ENCODE results near the gene PSKH1. TPM values are rescaled to one million over a fixed set of nuclear protein-coding genes. Genes with fewer than 3 reads are reported as not detected.
"Not testable (repeated sequence)": the region's sequence is repeated elsewhere in the genome, so short reads cannot be mapped to it uniquely, and the experiment has no call there.

PSKH1 gene
- total RNA-seq, 2 experiments from 2014 or later, result 21.3 to 21.5 TPM

- no peaks in the 10 kb centered on the region for H3K9me3 Mint-ChIP-seq
- no peak overlapping the region for H3K4me3 Mint-ChIP-seq
- H3K36me3 Mint-ChIP-seq (ENCODE audit: low read depth), result peaks cover 5% of the 10 kb centered on the region
- H3K27ac Mint-ChIP-seq, result no peak overlapping the region
- DNase-seq, result no peak
- no peaks in the 10 kb centered on the region for H3K27me3 Mint-ChIP-seq
- H3K4me1 Mint-ChIP-seq, result peaks cover 24% of the 10 kb centered on the region
- ChIA-PET POLR2A (no interaction called here), CTCF (interaction anchor here (0.9 to 2.3 kb wide), 7 partner anchors 9 to 127 kb away, joined by 3 to 10 read pairs (median 5); partner anchors contain the start of gene NUTF2)
Measured at GRCh38 chr16:67856927-67857546, 36.0 kb upstream of the PSKH1 start.

- ChIA-PET POLR2A (no interaction called here), CTCF (interaction anchor here (0.9 to 2.0 kb wide), 6 partner anchors 9 to 126 kb away, joined by 3 to 6 read pairs (median 4); partner anchors contain the start of gene NUTF2)
- peaks cover 5% of the 10 kb centered on the region for H3K36me3 Mint-ChIP-seq (ENCODE audit: low read depth)
- no peaks in the 10 kb centered on the region for H3K9me3 Mint-ChIP-seq
- peaks cover 25% of the 10 kb centered on the region for H3K4me1 Mint-ChIP-seq
- no peaks in the 10 kb centered on the region for H3K27me3 Mint-ChIP-seq
- H3K4me3 Mint-ChIP-seq, result no peak overlapping the region
- no peak overlapping the region for H3K27ac Mint-ChIP-seq
- DNase-seq, result no peak
Measured at GRCh38 chr16:67857547-67858233, 35.4 kb upstream of the PSKH1 start.

- DNase-seq, result no peak
- POLR2A ChIA-PET, result no interaction called here
- peaks cover 25% of the 10 kb centered on the region for H3K4me1 Mint-ChIP-seq
Measured at GRCh38 chr16:67858500-67858899, 34.6 kb upstream of the PSKH1 start.

GRCh38 chr16:67860589-67861398 lies 32.3 kb upstream of the PSKH1 start:
- CTCF ChIA-PET, result interaction anchor here (0.5 to 3.3 kb wide), 5 partner anchors 23 to 340 kb away, joined by 3 to 18 read pairs (median 3); partner anchors contain the start of gene NRN1L
- Mint-ChIP-seq H3K36me3 (ENCODE audit: low read depth) (peaks cover 12% of the 10 kb centered on the region), H3K27ac (no peak overlapping the region)

More at GRCh38 chr16:67858500-67858899, 34.6 kb upstream of the PSKH1 start:
- no peaks in the 10 kb centered on the region for H3K9me3 Mint-ChIP-seq
- CTCF ChIA-PET, result interaction anchor here (1.4 to 2.0 kb wide), 3 partner anchors 12 to 42 kb away, joined by 4 to 5 read pairs (median 5); partner anchors contain the start of gene NUTF2
- peaks cover 5% of the 10 kb centered on the region for H3K36me3 Mint-ChIP-seq (ENCODE audit: low read depth)
- no peak overlapping the region for H3K27ac Mint-ChIP-seq
- no peaks in the 10 kb centered on the region for H3K27me3 Mint-ChIP-seq
- no peak overlapping the region for H3K4me3 Mint-ChIP-seq

GRCh38 chr16:67861877-67862276 lies 31.2 kb upstream of the PSKH1 start:
- Mint-ChIP-seq H3K4me1 (peaks cover 17% of the 10 kb centered on the region), H3K4me3 (no peak overlapping the region), H3K36me3 (ENCODE audit: low read depth) (peaks cover 12% of the 10 kb centered on the region), H3K9me3 (no peaks in the 10 kb centered on the region), H3K27me3 (no peaks in the 10 kb centered on the region), H3K27ac (no peak overlapping the region)
- CTCF ChIA-PET, result interaction anchor here (0.8 to 3.3 kb wide), 8 partner anchors 9 to 46 kb away, joined by 3 to 18 read pairs (median 4); partner anchors contain the start of gene NRN1L
- POLR2A ChIA-PET, result no interaction called here
- DNase-seq, result no peak

More at GRCh38 chr16:67860589-67861398, 32.3 kb upstream of the PSKH1 start:
- no peaks in the 10 kb centered on the region for H3K27me3 Mint-ChIP-seq
- peaks cover 20% of the 10 kb centered on the region for H3K4me1 Mint-ChIP-seq
- no peak overlapping the region for H3K4me3 Mint-ChIP-seq
- H3K9me3 Mint-ChIP-seq, result no peaks in the 10 kb centered on the region
- POLR2A ChIA-PET, result no interaction called here
- no peak for DNase-seq

- ChIA-PET CTCF (interaction anchor here (0.6 to 3.3 kb wide), 11 partner anchors 8 to 49 kb away, joined by 3 to 18 read pairs (median 4); partner anchors contain the start of gene NRN1L), POLR2A (interaction anchor here (0.6 kb wide), 1 partner anchor 13 kb away, joined by 3 read pairs; no protein-coding TSS in a partner anchor)
- Mint-ChIP-seq H3K36me3 (ENCODE audit: low read depth) (peaks cover 12% of the 10 kb centered on the region), H3K27ac (no peak overlapping the region), H3K27me3 (no peaks in the 10 kb centered on the region), H3K4me1 (peaks cover 9% of the 10 kb centered on the region), H3K4me3 (no peak overlapping the region), H3K9me3 (no peaks in the 10 kb centered on the region)
- DNase-seq, result no peak
Measured at GRCh38 chr16:67862623-67863583, 30.2 kb upstream of the PSKH1 start.

- not testable (repeated sequence) for H3K9me3 Mint-ChIP-seq, H3K27me3 Mint-ChIP-seq, H3K4me3 Mint-ChIP-seq, DNase-seq, H3K27ac Mint-ChIP-seq, H3K4me1 Mint-ChIP-seq
- ChIA-PET POLR2A (interaction anchor here (0.6 kb wide), 1 partner anchor 14 kb away, joined by 3 read pairs; no protein-coding TSS in a partner anchor), CTCF (interaction anchor here (0.6 to 3.3 kb wide), 2 partner anchors 43 to 48 kb away, joined by 3 to 18 read pairs; no protein-coding TSS in a partner anchor)
- peaks cover 15% of the 10 kb centered on the region for H3K36me3 Mint-ChIP-seq (ENCODE audit: low read depth)
Measured at GRCh38 chr16:67864044-67864443, 29.0 kb upstream of the PSKH1 start.

GRCh38 chr16:67864594-67864993 lies 28.5 kb upstream of the PSKH1 start:
- CTCF ChIA-PET, result interaction anchor here (0.6 to 1.1 kb wide), 2 partner anchors 44 to 343 kb away, joined by 3 to 4 read pairs; no protein-coding TSS in a partner anchor
- POLR2A ChIA-PET, result interaction anchor here (0.6 kb wide), 1 partner anchor 29 kb away, joined by 3 read pairs; no protein-coding TSS in a partner anchor
- H3K4me3 Mint-ChIP-seq, result no peak overlapping the region

GRCh38 chr16:67865318-67865717 lies 27.7 kb upstream of the PSKH1 start:
- POLR2A ChIA-PET, result no interaction called here
- H3K9me3 Mint-ChIP-seq, result no peaks in the 10 kb centered on the region
- CTCF ChIA-PET, result interaction anchor here (0.6 to 5.2 kb wide), 11 partner anchors 10 to 388 kb away, joined by 3 to 24 read pairs (median 4); partner anchors contain the start of gene PARD6A
- H3K4me1 Mint-ChIP-seq, result peaks cover 5% of the 10 kb centered on the region
- H3K27me3 Mint-ChIP-seq, result no peaks in the 10 kb centered on the region
- DNase-seq, result peak; percentile 36
- no peak overlapping the region for H3K27ac Mint-ChIP-seq
- H3K36me3 Mint-ChIP-seq (ENCODE audit: low read depth), result peaks cover 15% of the 10 kb centered on the region
- H3K4me3 Mint-ChIP-seq, result no peak overlapping the region

More at GRCh38 chr16:67864594-67864993, 28.5 kb upstream of the PSKH1 start:
- no peak for DNase-seq
- peaks cover 15% of the 10 kb centered on the region for H3K36me3 Mint-ChIP-seq (ENCODE audit: low read depth)
- no peaks in the 10 kb centered on the region for H3K27me3 Mint-ChIP-seq
- no peaks in the 10 kb centered on the region for H3K9me3 Mint-ChIP-seq
- H3K4me1 Mint-ChIP-seq, result peaks cover 5% of the 10 kb centered on the region
- no peak overlapping the region for H3K27ac Mint-ChIP-seq

GRCh38 chr16:67868290-67868689 lies 24.8 kb upstream of the PSKH1 start:
- Mint-ChIP-seq H3K36me3 (ENCODE audit: low read depth) (peaks cover 19% of the 10 kb centered on the region), H3K27ac (no peak overlapping the region), H3K27me3 (no peaks in the 10 kb centered on the region), H3K4me3 (no peak overlapping the region), H3K4me1 (peaks cover 6% of the 10 kb centered on the region), H3K9me3 (no peaks in the 10 kb centered on the region)
- POLR2A ChIA-PET, result interaction anchor here (0.6 kb wide), 1 partner anchor 13 kb away, joined by 3 read pairs; no protein-coding TSS in a partner anchor
- CTCF ChIA-PET, result interaction anchor here (0.8 to 5.2 kb wide), 3 partner anchors 15 to 306 kb away, joined by 3 to 24 read pairs (median 4); partner anchors contain the start of gene CTCF
- no peak for DNase-seq

- Mint-ChIP-seq H3K4me1 (peaks cover 16% of the 10 kb centered on the region), H3K27ac (no peak overlapping the region), H3K27me3 (no peaks in the 10 kb centered on the region), H3K36me3 (ENCODE audit: low read depth) (peaks cover 17% of the 10 kb centered on the region), H3K4me3 (no peak overlapping the region), H3K9me3 (no peaks in the 10 kb centered on the region)
- DNase-seq, result no peak
- ChIA-PET CTCF (interaction anchor here (1.0 to 5.2 kb wide), 3 partner anchors 15 to 308 kb away, joined by 3 to 24 read pairs (median 3); partner anchors contain the start of gene CTCF), POLR2A (no interaction called here)
Measured at GRCh38 chr16:67869653-67870052, 23.4 kb upstream of the PSKH1 start.

Data from activated CD4-positive, alpha-beta T cell treated with anti-CD3 and anti-CD28 coated beads, Interleukin-2, amount 10 ng/mL, durations not matched to agents 7 days and 5 days (primary cell).